Measurements from ENCODE around the gene TRIO. TPM values are rescaled to one million over a fixed set of nuclear protein-coding genes. Genes with fewer than 3 reads are reported as not detected.

The TRIO gene
- total and polyA plus RNA-seq, 3 experiments from 2014 or later: 0.89 to 4.4 (median 4.2) TPM

DNA sequence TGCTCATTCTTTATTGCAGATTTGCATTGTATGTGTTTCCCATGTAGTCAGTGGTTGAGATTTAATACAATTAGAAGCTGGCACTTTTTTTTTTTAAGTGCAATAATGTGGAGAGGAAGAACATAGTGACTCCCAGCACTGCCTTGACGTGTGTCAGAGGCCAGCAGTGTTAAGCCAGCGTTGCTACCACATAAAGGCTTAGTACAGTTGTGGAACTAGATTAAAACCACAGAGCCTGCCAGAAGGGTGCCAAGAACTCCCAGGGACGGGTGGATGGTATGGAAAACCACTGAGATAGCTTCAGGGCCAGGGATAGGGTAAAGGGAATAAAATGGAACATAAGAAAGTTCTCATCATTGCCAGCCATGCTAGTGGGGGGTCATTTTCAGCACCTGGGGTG is 142.9 kb downstream of the TRIO start:
- Histone ChIP-seq H3K4me3 (ENCODE audit: low read length) (no peak overlapping the region), H3K36me3 (ENCODE audit: insufficient read depth, low read length) (no peaks in the 10 kb centered on the region), H3K27me3 (ENCODE audit: insufficient read depth, low read length, poor library complexity, severe bottlenecking) (no peaks in the 10 kb centered on the region), H3K9me3 (ENCODE audit: low read length) (no peaks in the 10 kb centered on the region), H3K27ac (ENCODE audit: low read depth, low read length) (no peak overlapping the region), H3K4me1 (ENCODE audit: insufficient read depth, low read length) (no peaks in the 10 kb centered on the region)
- no peak overlapping the region for H3K27ac Mint-ChIP-seq
- H3K36me3 Mint-ChIP-seq: peaks cover 0 to 9% (median 0%) of the 10 kb centered on the region in 3 donors
- peaks cover 2 to 11% of the 10 kb centered on the region in 2 donors for H3K27me3 Mint-ChIP-seq
- CTCF ChIA-PET: no interaction called here
- H3K9me3 Mint-ChIP-seq: peaks cover 0 to 4% (median 0%) of the 10 kb centered on the region in 5 donors
- H3K4me1 Mint-ChIP-seq: no peaks in the 10 kb centered on the region
- POLR2A ChIA-PET: no interaction called here
- no peak overlapping the region for H3K4me3 Mint-ChIP-seq
- DNase-seq: no peak

DNA sequence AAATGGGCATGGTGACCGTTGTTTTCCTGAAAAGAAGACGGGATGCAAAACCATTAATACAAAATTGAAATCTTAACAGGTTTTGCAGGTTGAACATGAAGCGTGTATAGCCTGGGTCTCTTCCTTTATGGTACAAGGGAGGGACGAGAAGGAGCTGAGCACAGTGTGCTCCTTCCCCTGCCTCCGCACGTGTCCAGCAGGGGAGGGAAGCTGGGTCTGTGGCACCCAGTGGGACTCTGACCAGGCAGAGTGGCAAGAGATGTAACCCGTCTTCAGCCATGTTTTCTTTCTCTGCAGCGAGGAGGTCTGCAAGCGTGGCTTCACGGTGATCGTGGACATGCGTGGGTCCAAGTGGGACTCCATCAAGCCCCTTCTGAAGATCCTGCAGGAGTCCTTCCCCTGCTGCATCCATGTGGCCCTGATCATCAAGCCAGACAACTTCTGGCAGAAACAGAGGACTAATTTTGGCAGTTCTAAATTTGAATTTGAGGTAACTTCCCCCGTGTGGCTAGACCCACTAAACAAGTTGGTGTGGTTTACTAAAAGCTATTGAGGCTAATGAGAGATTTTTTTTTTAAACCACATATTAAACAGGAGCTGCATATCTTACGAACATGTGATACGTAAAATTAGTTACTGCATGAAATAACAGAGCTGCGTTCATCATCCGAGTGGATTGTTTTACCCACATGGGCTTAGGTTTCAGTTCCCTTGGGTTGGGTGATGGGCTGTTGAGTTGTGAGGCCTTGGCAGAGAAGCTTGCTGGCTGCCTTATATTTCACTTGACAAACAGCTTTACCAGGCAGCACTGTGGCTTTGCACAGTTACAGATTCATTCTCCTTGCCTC is 143.7 kb downstream of the TRIO start:
- no peak overlapping the region for H3K27ac Mint-ChIP-seq
- Histone ChIP-seq H3K4me3 (ENCODE audit: low read length) (no peak overlapping the region), H3K36me3 (ENCODE audit: insufficient read depth, low read length) (no peaks in the 10 kb centered on the region), H3K9me3 (ENCODE audit: low read length) (no peaks in the 10 kb centered on the region), H3K4me1 (ENCODE audit: insufficient read depth, low read length) (no peaks in the 10 kb centered on the region), H3K27ac (ENCODE audit: low read depth, low read length) (no peak overlapping the region), H3K27me3 (ENCODE audit: insufficient read depth, low read length, poor library complexity, severe bottlenecking) (no peaks in the 10 kb centered on the region)
- no peak overlapping the region for H3K4me3 Mint-ChIP-seq
- no peak for DNase-seq
- no peaks in the 10 kb centered on the region for H3K4me1 Mint-ChIP-seq
- H3K9me3 Mint-ChIP-seq: peaks cover 0 to 4% (median 0%) of the 10 kb centered on the region in 5 donors
- ChIA-PET CTCF (no interaction called here), POLR2A (no interaction called here)
- H3K36me3 Mint-ChIP-seq: peaks cover 0 to 9% (median 0%) of the 10 kb centered on the region in 3 donors
- H3K27me3 Mint-ChIP-seq: peaks cover 2 to 9% of the 10 kb centered on the region in 2 donors

DNA sequence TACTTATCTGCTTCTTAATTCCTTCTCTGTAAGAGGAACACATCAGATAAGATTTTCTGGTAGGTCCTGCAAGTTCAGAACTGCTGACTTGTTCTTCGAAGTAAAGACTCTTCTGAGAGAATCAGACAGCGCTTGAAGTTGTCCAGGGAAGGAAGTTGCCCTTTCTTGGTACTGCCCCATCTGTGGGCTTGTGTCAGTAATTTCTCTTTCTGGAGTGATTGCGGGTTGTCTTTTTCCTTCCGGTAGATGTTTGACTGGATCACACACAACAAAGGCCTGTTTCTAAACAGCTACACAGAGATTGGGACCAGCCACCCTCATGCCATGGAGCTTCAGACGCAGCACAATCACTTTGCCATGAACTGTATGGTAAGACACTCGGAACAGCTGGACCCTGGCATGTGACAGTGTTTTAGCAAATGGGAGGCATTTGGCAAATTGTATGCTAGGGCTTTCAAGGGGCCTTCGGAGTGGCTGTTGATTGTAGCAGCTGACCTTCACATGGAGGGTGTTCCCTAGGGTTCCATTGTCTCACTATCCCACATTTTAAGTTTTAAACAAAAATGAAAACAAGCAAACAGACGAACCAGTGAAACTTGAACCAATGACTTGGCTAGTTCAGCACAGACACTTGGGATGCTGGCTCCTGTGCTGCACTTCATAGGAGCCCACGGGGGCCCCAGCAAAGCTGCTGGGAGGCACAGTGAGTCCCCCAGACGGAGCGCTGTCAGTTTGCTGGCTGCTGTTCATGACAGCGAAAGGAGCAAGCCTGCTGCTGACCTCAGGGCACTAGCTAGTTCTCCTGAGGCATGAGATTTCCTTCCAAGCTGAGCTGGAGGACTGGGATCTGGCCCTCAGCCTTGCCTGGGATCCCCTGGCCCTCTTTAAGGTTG is 149.9 kb downstream of the TRIO start:
- no peaks in the 10 kb centered on the region for H3K9me3 Mint-ChIP-seq
- H3K27me3 Mint-ChIP-seq: peaks cover 2 to 4% of the 10 kb centered on the region in 2 donors
- H3K4me1 Mint-ChIP-seq: no peaks in the 10 kb centered on the region
- DNase-seq: no peak
- H3K4me3 Mint-ChIP-seq: no peak overlapping the region
- Histone ChIP-seq H3K27ac (ENCODE audit: low read depth, low read length) (no peak overlapping the region), H3K4me1 (ENCODE audit: insufficient read depth, low read length) (no peaks in the 10 kb centered on the region), H3K4me3 (ENCODE audit: low read length) (no peak overlapping the region), H3K9me3 (ENCODE audit: low read length) (no peaks in the 10 kb centered on the region), H3K27me3 (ENCODE audit: insufficient read depth, low read length, poor library complexity, severe bottlenecking) (no peaks in the 10 kb centered on the region), H3K36me3 (ENCODE audit: insufficient read depth, low read length) (no peaks in the 10 kb centered on the region)
- no peak overlapping the region for H3K27ac Mint-ChIP-seq
- ChIA-PET POLR2A (no interaction called here), CTCF (no interaction called here)
- no peaks in the 10 kb centered on the region for H3K36me3 Mint-ChIP-seq

DNA sequence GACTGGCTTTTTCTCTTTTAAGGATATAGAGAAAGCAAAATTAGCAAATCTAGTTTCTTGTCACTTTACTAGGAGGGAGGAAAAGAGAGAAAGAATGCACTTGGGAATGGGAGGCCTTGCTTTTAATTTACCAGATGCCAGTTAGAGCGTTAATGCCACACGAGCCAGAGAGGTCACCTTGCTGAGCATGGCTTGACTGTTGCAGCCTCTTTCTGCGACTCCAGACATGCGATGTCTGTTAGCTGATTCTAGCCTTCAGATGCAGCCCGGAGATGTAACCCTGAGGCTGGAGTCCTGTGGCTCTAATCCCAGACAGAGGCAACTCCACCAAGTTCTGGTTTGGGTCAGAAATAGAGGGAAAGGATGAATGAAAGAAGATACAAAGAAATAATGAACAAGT is 152.5 kb downstream of the TRIO start:
- Histone ChIP-seq H3K27me3 (ENCODE audit: insufficient read depth, low read length, poor library complexity, severe bottlenecking) (no peaks in the 10 kb centered on the region), H3K4me3 (ENCODE audit: low read length) (no peak overlapping the region), H3K4me1 (ENCODE audit: insufficient read depth, low read length) (no peaks in the 10 kb centered on the region), H3K27ac (ENCODE audit: low read depth, low read length) (no peak overlapping the region), H3K9me3 (ENCODE audit: low read length) (no peaks in the 10 kb centered on the region), H3K36me3 (ENCODE audit: insufficient read depth, low read length) (no peaks in the 10 kb centered on the region)
- H3K27ac Mint-ChIP-seq: no peak overlapping the region
- CTCF ChIA-PET: no interaction called here
- H3K4me1 Mint-ChIP-seq: no peaks in the 10 kb centered on the region
- no peak overlapping the region for H3K4me3 Mint-ChIP-seq
- no peak for DNase-seq
- peaks cover 2 to 4% of the 10 kb centered on the region in 2 donors for H3K27me3 Mint-ChIP-seq
- POLR2A ChIA-PET: no interaction called here
- no peaks in the 10 kb centered on the region for H3K9me3 Mint-ChIP-seq
- H3K36me3 Mint-ChIP-seq: no peaks in the 10 kb centered on the region

DNA sequence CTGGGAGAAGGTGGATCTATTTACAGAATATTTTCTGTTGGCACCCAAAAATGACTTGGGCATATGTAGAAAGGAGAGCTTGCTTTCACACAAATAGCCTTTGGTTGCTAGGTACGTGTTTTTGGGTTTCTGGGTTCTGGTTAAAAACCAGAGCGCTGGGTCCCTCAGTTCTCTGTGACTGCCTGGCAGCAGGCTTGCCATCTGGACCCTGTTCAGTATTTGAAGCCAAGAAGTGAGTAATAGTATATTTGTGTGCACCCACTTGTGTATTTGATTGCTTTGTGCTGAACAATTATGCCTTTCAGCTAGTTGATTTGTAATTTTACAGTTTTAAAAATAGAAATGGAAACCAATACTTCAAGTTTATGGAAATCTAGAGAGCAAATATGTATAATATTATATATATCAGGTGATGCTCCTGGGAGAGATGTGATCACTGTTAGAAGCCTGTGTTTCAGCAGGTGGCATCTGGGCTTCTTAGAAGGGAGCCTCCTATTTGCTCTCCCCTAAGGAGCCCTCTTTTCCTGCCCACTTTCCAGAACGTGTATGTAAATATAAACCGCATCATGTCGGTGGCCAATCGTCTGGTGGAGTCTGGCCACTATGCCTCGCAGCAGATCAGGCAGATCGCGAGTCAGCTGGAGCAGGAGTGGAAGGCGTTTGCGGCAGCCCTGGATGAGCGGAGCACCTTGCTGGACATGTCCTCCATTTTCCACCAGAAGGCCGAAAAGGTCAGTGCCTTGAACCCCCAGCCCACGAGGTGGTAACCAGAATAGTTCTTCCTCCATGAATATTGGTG is 153.6 kb downstream of the TRIO start:
- no peaks in the 10 kb centered on the region for H3K4me1 ChIP-seq (ENCODE audit: insufficient read depth, low read length)
- H3K4me3 Mint-ChIP-seq: no peak overlapping the region
- H3K27me3 ChIP-seq (ENCODE audit: insufficient read depth, low read length, poor library complexity, severe bottlenecking): no peaks in the 10 kb centered on the region
- H3K9me3 ChIP-seq (ENCODE audit: low read length): no peaks in the 10 kb centered on the region
- no peak overlapping the region for H3K27ac ChIP-seq (ENCODE audit: low read depth, low read length)
- H3K9me3 Mint-ChIP-seq: no peaks in the 10 kb centered on the region
- ChIA-PET CTCF (no interaction called here), POLR2A (no interaction called here)
- no peaks in the 10 kb centered on the region for H3K4me1 Mint-ChIP-seq
- no peak overlapping the region for H3K4me3 ChIP-seq (ENCODE audit: low read length)
- no peaks in the 10 kb centered on the region for H3K36me3 ChIP-seq (ENCODE audit: insufficient read depth, low read length)
- DNase-seq: no peak
- H3K36me3 Mint-ChIP-seq: no peaks in the 10 kb centered on the region
- peaks cover 4 to 5% of the 10 kb centered on the region in 2 donors for H3K27me3 Mint-ChIP-seq
- H3K27ac Mint-ChIP-seq: no peak overlapping the region

DNA sequence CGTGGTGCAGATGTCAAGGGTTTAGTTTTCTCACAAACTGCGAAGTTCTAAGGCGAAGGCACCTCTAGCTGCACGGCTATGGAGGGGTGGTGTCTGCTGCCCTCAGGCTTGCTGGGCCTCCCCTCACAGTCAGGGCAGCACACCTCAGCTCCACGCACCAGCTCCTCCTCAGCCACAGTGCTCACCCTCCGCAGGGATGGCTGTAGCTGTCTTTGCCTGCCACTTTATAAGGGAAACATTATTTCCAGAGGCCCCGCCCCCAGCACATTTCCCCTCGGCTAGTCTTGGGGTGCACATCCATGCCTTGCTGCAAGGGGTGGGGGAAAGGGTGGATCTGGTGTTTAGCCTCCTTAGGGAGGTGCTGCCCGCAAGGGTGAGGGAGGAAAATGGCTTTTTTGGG is 154.6 kb downstream of the TRIO start:
- POLR2A ChIA-PET: no interaction called here
- H3K27ac ChIP-seq (ENCODE audit: low read depth, low read length): no peak overlapping the region
- Mint-ChIP-seq H3K27ac (no peak overlapping the region), H3K4me3 (no peak overlapping the region), H3K27me3 (peaks cover 5 to 6% of the 10 kb centered on the region in 2 donors), H3K36me3 (no peaks in the 10 kb centered on the region), H3K9me3 (peaks cover 0 to 2% (median 0%) of the 10 kb centered on the region in 5 donors), H3K4me1 (no peaks in the 10 kb centered on the region)
- H3K27me3 ChIP-seq (ENCODE audit: insufficient read depth, low read length, poor library complexity, severe bottlenecking): no peaks in the 10 kb centered on the region
- H3K9me3 ChIP-seq (ENCODE audit: low read length): no peaks in the 10 kb centered on the region
- no peak for DNase-seq
- H3K36me3 ChIP-seq (ENCODE audit: insufficient read depth, low read length): no peaks in the 10 kb centered on the region
- no peaks in the 10 kb centered on the region for H3K4me1 ChIP-seq (ENCODE audit: insufficient read depth, low read length)
- no peak overlapping the region for H3K4me3 ChIP-seq (ENCODE audit: low read length)
- CTCF ChIA-PET: no interaction called here

DNA sequence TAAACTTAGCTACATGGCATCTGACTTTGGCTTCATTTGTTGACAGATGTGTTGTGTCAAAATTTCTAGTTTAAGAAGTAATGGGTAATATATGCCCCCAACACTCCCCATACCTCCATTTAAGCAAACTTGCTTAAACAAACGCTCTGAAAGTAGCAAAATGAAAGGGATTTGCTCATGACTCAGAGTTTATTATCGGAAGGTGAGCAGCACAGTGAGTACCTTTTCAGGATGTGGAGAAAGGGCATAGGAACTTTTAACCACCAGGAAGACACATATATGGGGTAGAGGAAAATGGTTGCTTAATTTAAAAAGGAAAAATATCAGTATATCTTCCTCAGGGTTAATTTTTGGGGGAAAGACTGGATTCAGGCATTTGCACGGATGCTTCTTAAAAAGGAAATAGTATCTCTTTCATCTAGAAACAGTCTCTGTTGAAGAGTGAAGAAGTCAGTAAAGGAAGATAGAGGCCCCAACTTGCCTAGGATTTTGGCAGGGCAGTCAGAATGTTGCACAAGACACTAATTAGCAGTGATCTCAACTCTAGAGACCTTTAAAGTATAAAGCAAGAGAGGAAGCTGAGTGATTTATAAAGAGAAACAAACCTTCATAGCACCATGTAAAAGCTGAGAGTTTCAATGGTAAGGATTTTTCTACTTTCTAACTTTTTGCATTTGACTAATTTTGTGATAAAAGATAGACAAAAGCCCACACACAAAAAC is 155.1 kb downstream of the TRIO start:
- H3K4me3 ChIP-seq (ENCODE audit: low read length): no peak overlapping the region
- H3K27me3 Mint-ChIP-seq: peaks cover 6 to 7% of the 10 kb centered on the region in 2 donors
- no peaks in the 10 kb centered on the region for H3K4me1 ChIP-seq (ENCODE audit: insufficient read depth, low read length)
- no peaks in the 10 kb centered on the region for H3K36me3 Mint-ChIP-seq
- POLR2A ChIA-PET: no interaction called here
- H3K36me3 ChIP-seq (ENCODE audit: insufficient read depth, low read length): no peaks in the 10 kb centered on the region
- H3K4me3 Mint-ChIP-seq: no peak overlapping the region
- no peak overlapping the region for H3K27ac Mint-ChIP-seq
- H3K27me3 ChIP-seq (ENCODE audit: insufficient read depth, low read length, poor library complexity, severe bottlenecking): no peaks in the 10 kb centered on the region
- no peak for DNase-seq
- H3K9me3 Mint-ChIP-seq: peaks cover 0 to 3% (median 0%) of the 10 kb centered on the region in 5 donors
- CTCF ChIA-PET: no interaction called here
- H3K4me1 Mint-ChIP-seq: no peaks in the 10 kb centered on the region
- no peak overlapping the region for H3K27ac ChIP-seq (ENCODE audit: low read depth, low read length)
- H3K9me3 ChIP-seq (ENCODE audit: low read length): no peaks in the 10 kb centered on the region

Data from CD8-positive, alpha-beta memory T cell (primary cell).